Mucosa of descending colon (tissue), 3 donors: ENCODE results near the gene SPIB. TPM values are rescaled to one million over a fixed set of nuclear protein-coding genes. Genes with fewer than 3 reads are reported as not detected.

ENCODE experiments used
- ATAC-seq: fragments of 200-7000 bp; cut with Tn5 transposase; one replicate; pipeline ENCODE4 v1.9.1; 2020; ENCODE audit warnings: mild to moderate bottlenecking, moderate library complexity
- DNase-seq, 3 donors: peaks; one replicate each; pipeline ENCODE4 v3.0.0-alpha.2; 2020
- H3K36me3 ChIP-seq: fragments of 200-600 bp; one replicate; pipeline ENCODE4 v1.8.0; 2021; ENCODE audit warnings: low read depth, mild to moderate bottlenecking
- H3K4me1 ChIP-seq: fragments of 200-600 bp; one replicate; pipeline ENCODE4 v1.8.0; 2021; ENCODE audit warnings: low read depth, mild to moderate bottlenecking
- H3K4me3 ChIP-seq: fragments of 200-600 bp; one replicate; pipeline ENCODE4 v1.8.0; 2021; ENCODE audit warnings: mild to moderate bottlenecking
- H3K9me3 ChIP-seq: fragments of 200-600 bp; one replicate; pipeline ENCODE4 v1.8.0; 2021; ENCODE audit warnings: mild to moderate bottlenecking
- intact Hi-C, 2 donors: fragments of 100-400 bp; cut with DNase I in 1 of 2; cut with micrococcal nuclease in 1 of 2; formaldehyde crosslinking; loops; one replicate each; pipeline versions ENCODE4 v1.11.0 to v1.11.1; 2022; cut with DNase I, micrococcal nuclease
- total RNA-seq, 3 donors: library from RNA; stranded (reverse); fragmentation: NEBNext Ultra II Directional in 2 of 3; extraction: Animal tissue kit (Norgen Biotek cat#: 25700) in 2 of 3; gene quantifications; one replicate each; pipeline versions ENCODE4 v1.2.1 to v1.2.4, GENCODE V29; 2021 to 2023
- TF ChIP-seq, protein P1 (sequence below): fragments of 200-600 bp; IDR thresholded peaks from one replicate; pipeline ENCODE4 v1.8.0; 2022; ENCODE audit warnings: antibody characterized with exemption, mild to moderate bottlenecking
- donor health status: DM: no; HTN: no; CAD: no; lungs with moderate emphysema.
- donor health status: DM: no; HTN: no; CAD: no.
- donor health status: DM: no; HTN: yes; CAD: no.

SPIB gene
- total RNA-seq, 3 donors from 2014 or later = 21.5 to 83.1 (median 61.6) TPM

- no peaks in the 10 kb centered on the region for H3K36me3 ChIP-seq
- ATAC-seq = no peak
- no peak for DNase-seq
Measured at GRCh38 chr19:50455992-50456391, 37.3 kb downstream of the SPIB start.

DNA sequence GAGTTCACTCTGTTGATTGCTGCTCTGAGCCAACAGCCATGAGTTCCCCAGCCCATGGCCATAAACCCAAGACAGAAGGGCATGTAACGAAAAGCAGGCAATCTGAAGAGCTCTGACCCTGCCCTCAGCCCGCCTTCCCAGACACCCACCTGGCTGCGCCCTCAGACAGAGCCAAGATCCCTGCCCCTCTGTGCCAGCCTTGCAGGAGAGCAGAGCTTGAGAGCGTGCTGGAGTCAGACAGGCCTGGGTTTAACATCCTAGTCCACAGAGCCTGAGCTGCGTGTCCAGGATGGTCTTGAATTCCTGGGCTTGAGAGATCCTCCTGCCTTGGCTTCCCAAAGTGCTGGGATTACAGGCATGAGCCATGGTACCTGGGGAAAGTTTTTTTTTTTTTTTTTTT lies 38.6 kb downstream of the SPIB start:
- H3K4me3 ChIP-seq = no peak overlapping the region
- ATAC-seq (no peak), DNase-seq (no peak)
- H3K4me1 ChIP-seq = no peaks in the 10 kb centered on the region
- intact Hi-C loops = no loop called here
- no peaks in the 10 kb centered on the region for H3K36me3 ChIP-seq
- TF ChIP-seq, protein P1, sequence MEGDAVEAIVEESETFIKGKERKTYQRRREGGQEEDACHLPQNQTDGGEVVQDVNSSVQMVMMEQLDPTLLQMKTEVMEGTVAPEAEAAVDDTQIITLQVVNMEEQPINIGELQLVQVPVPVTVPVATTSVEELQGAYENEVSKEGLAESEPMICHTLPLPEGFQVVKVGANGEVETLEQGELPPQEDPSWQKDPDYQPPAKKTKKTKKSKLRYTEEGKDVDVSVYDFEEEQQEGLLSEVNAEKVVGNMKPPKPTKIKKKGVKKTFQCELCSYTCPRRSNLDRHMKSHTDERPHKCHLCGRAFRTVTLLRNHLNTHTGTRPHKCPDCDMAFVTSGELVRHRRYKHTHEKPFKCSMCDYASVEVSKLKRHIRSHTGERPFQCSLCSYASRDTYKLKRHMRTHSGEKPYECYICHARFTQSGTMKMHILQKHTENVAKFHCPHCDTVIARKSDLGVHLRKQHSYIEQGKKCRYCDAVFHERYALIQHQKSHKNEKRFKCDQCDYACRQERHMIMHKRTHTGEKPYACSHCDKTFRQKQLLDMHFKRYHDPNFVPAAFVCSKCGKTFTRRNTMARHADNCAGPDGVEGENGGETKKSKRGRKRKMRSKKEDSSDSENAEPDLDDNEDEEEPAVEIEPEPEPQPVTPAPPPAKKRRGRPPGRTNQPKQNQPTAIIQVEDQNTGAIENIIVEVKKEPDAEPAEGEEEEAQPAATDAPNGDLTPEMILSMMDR = no peak
- no peaks in the 10 kb centered on the region for H3K9me3 ChIP-seq

More at GRCh38 chr19:50455992-50456391, 37.3 kb downstream of the SPIB start:
- intact Hi-C loops = no loop called here
- H3K4me1 ChIP-seq = no peaks in the 10 kb centered on the region
- H3K4me3 ChIP-seq = no peak overlapping the region
- H3K9me3 ChIP-seq = no peaks in the 10 kb centered on the region
- TF ChIP-seq, protein P1 = no peak

- TF ChIP-seq, protein P1 = no peak
- no peaks in the 10 kb centered on the region for H3K9me3 ChIP-seq
- ATAC-seq (no peak), DNase-seq (no peak)
- H3K4me1 ChIP-seq = no peaks in the 10 kb centered on the region
- H3K4me3 ChIP-seq = no peak overlapping the region
- intact Hi-C loops = no loop called here
- H3K36me3 ChIP-seq = no peaks in the 10 kb centered on the region
Measured at GRCh38 chr19:50458396-50459066, 39.8 kb downstream of the SPIB start.

- no peaks in the 10 kb centered on the region for H3K4me1 ChIP-seq
- DNase-seq (no peak), ATAC-seq (no peak)
- intact Hi-C loops = no loop called here
- TF ChIP-seq, protein P1 = no peak
- H3K36me3 ChIP-seq = no peaks in the 10 kb centered on the region
- no peaks in the 10 kb centered on the region for H3K9me3 ChIP-seq
- H3K4me3 ChIP-seq = no peak overlapping the region
Measured at GRCh38 chr19:50459067-50459456, 40.3 kb downstream of the SPIB start.

DNA sequence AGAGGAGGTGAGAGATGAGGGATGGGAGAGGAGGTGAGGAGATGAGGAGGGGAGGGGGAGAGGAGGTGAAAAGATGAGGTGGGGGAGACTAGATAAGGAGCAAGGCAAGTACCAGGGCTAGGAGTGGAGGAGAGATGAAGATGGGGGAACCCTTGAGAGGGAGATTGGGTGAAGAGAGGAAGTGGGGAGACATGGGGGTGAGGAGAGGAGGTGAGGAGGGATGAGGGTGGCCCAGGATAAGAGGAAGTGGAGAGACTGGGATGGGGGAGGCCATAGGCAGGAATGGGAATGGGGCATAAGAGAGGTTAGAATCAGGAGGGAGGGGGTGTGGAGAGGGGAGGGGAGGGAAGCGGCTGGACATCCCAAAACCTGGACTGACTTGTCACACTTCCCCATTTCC lies 40.9 kb downstream of the SPIB start:
- TF ChIP-seq, protein P1 = no peak
- ATAC-seq (no peak), DNase-seq (no peak)
- intact Hi-C loops = loop anchor here (5.0 to 10.0 kb wide), 2 partner anchors 92 to 95 kb away; partner anchors contain the start of gene NAPSA (in 2 of the 2)
- Histone ChIP-seq H3K9me3 (no peaks in the 10 kb centered on the region), H3K4me1 (no peaks in the 10 kb centered on the region), H3K4me3 (no peak overlapping the region), H3K36me3 (no peaks in the 10 kb centered on the region)
